Testis (tissue), 2 donors: ENCODE results near the gene RABGAP1L.

Experiments
- POLR2A ChIP-seq: fragments of 450-650 bp; IDR thresholded peaks from one replicate; pipeline ENCODE4 v1.6.1; 2017; ENCODE audit warnings: antibody characterized with exemption, mild to moderate bottlenecking, moderate library complexity
- TF ChIP-seq, protein P1 (sequence below), 3 experiments: fragments of 450-650 bp in 2 of 3; fragments of 200-600 bp in 1 of 3; sonication (generic) in 1 of 3; IDR thresholded peaks; one replicate each; pipeline ENCODE4 v1.5.1; 2016 to 2019; ENCODE audit warnings: antibody characterized with exemption in 3 of 3, mild to moderate bottlenecking in 2 of 3, moderate library complexity in 1 of 3

- TF ChIP-seq POLR2A, result no peak
- TF ChIP-seq, protein P1, sequence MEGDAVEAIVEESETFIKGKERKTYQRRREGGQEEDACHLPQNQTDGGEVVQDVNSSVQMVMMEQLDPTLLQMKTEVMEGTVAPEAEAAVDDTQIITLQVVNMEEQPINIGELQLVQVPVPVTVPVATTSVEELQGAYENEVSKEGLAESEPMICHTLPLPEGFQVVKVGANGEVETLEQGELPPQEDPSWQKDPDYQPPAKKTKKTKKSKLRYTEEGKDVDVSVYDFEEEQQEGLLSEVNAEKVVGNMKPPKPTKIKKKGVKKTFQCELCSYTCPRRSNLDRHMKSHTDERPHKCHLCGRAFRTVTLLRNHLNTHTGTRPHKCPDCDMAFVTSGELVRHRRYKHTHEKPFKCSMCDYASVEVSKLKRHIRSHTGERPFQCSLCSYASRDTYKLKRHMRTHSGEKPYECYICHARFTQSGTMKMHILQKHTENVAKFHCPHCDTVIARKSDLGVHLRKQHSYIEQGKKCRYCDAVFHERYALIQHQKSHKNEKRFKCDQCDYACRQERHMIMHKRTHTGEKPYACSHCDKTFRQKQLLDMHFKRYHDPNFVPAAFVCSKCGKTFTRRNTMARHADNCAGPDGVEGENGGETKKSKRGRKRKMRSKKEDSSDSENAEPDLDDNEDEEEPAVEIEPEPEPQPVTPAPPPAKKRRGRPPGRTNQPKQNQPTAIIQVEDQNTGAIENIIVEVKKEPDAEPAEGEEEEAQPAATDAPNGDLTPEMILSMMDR (IDR thresholded peaks at IDR 0.05), result no peak
These were observed 5.5 kb downstream of the RABGAP1L start for GRCh38 chr1:174164826-174165225.
